ENCODE data around the gene NR3C2. TPM values are rescaled to one million over a fixed set of nuclear protein-coding genes. Genes with fewer than 3 reads are reported as not detected.

NR3C2 gene
- total RNA-seq, 1 experiment from 2014 or later = 1.6 TPM

DNA sequence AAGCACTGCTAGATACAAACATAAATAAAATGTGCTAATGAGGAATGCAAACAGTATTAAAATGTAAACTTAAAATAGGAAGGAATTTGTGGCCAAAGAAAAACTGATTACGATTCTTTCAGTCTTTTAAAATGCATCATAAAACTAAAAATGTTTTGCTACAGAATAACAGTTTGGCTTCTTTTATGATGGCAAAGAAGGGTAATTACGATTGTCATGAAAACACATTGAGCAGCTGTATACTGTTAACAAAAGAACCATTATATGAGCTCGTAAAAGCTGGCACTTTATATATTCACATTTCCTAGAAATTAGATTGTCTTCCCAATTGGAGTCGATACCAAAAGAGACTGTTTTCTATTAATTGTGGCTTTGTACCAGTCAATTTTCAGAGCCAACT, 290.4 kb downstream of the NR3C2 start:
- POLR2A ChIA-PET (ENCODE audit: low non-redundant PET) = no interaction called here

DNA sequence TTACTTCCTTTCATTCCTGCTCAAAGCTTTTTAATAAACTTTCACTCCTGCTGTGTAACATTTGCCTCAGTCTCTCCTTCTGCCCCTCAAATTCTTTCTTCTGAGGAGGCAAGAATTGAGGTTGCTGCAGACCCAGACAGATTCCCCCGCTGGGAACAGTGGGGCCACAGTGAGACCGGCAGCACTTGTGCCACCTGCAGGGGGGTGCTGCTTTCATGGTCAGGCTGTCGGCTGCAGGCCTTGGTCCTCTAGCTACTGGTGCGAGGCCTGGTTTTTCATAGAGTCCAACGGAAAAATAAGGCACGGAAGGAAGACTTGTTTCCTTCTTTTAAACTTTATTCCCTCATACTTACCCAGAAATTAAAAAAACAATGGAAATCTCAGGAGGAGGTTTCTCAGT, 296.7 kb downstream of the NR3C2 start:
- DNase-seq (ENCODE audit: low spot score) = no peak
- ChIA-PET CTCF (no interaction called here), POLR2A (ENCODE audit: low non-redundant PET) (no interaction called here)
- Histone ChIP-seq H3K4me1 (ENCODE audit: insufficient read depth, low read length, poor library complexity, severe bottlenecking) (no peaks in the 10 kb centered on the region), H3K4me3 (ENCODE audit: low read depth, low read length, poor library complexity, severe bottlenecking) (no peak overlapping the region), H3K27ac (ENCODE audit: low read depth, low read length, poor library complexity, severe bottlenecking) (no peak overlapping the region), H3K27me3 (replicated peaks; ENCODE audit: insufficient read depth, low read depth, low read length, poor library complexity) (no peaks in the 10 kb centered on the region), H3K9me3 (ENCODE audit: low read depth, low read length, poor library complexity, severe bottlenecking) (no peaks in the 10 kb centered on the region), H3K36me3 (ENCODE audit: insufficient read depth, low read length, poor library complexity, severe bottlenecking) (no peaks in the 10 kb centered on the region)
- TF ChIP-seq, protein P1, sequence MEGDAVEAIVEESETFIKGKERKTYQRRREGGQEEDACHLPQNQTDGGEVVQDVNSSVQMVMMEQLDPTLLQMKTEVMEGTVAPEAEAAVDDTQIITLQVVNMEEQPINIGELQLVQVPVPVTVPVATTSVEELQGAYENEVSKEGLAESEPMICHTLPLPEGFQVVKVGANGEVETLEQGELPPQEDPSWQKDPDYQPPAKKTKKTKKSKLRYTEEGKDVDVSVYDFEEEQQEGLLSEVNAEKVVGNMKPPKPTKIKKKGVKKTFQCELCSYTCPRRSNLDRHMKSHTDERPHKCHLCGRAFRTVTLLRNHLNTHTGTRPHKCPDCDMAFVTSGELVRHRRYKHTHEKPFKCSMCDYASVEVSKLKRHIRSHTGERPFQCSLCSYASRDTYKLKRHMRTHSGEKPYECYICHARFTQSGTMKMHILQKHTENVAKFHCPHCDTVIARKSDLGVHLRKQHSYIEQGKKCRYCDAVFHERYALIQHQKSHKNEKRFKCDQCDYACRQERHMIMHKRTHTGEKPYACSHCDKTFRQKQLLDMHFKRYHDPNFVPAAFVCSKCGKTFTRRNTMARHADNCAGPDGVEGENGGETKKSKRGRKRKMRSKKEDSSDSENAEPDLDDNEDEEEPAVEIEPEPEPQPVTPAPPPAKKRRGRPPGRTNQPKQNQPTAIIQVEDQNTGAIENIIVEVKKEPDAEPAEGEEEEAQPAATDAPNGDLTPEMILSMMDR (conservative IDR thresholded peaks at IDR 0.05; ENCODE audit: low read depth, low read length) = no peak
- BruUV-seq (replicated peaks) = no TSS peak
- intact Hi-C loops (cut with micrococcal nuclease; ENCODE audit: unreplicated experiment) = no loop called here

More for the DNA sequence above, 290.4 kb downstream of the NR3C2 start:
- H3K4me1 ChIP-seq (ENCODE audit: insufficient read depth, low read length, poor library complexity, severe bottlenecking) = no peaks in the 10 kb centered on the region
- no TSS peak for BruUV-seq (replicated peaks)
- DNase-seq (ENCODE audit: low spot score) = no peak
- CTCF ChIA-PET = no interaction called here
- intact Hi-C loops (cut with micrococcal nuclease; ENCODE audit: unreplicated experiment) = no loop called here
- H3K27me3 ChIP-seq (replicated peaks; ENCODE audit: insufficient read depth, low read depth, low read length, poor library complexity) = no peaks in the 10 kb centered on the region
- H3K27ac ChIP-seq (ENCODE audit: low read depth, low read length, poor library complexity, severe bottlenecking) = no peak overlapping the region
- no peaks in the 10 kb centered on the region for H3K9me3 ChIP-seq (ENCODE audit: low read depth, low read length, poor library complexity, severe bottlenecking)
- H3K4me3 ChIP-seq (ENCODE audit: low read depth, low read length, poor library complexity, severe bottlenecking) = no peak overlapping the region
- no peaks in the 10 kb centered on the region for H3K36me3 ChIP-seq (ENCODE audit: insufficient read depth, low read length, poor library complexity, severe bottlenecking)
- TF ChIP-seq, protein P1 (conservative IDR thresholded peaks at IDR 0.05; ENCODE audit: low read depth, low read length) = no peak
- no peak for TF ChIP-seq EZH2 (IDR thresholded peaks at IDR 0.05; ENCODE audit: borderline replicate concordance, low read depth, low read length, poor library complexity, severe bottlenecking)

DNA sequence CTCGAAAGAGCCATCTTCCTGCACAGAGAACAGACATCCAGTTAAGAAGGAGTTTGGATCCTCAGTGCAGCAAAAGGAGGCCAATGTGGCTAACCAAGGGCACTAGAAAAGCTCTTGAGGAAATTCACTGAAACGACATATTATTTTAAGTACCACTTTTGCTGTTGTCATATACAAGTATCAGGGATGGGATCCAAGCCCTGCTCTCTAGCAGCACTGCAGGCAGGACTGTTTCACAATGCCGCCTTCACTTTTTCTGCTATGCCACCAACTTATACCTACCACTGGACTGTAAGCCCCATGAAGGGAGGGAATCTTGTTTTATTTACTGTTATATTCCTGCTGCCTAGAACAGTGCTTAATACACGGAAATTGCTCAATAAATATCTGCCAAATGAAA, 299.0 kb downstream of the NR3C2 start:
- Histone ChIP-seq H3K27me3 (replicated peaks; ENCODE audit: insufficient read depth, low read depth, low read length, poor library complexity) (no peaks in the 10 kb centered on the region), H3K9me3 (ENCODE audit: low read depth, low read length, poor library complexity, severe bottlenecking) (no peaks in the 10 kb centered on the region), H3K4me1 (ENCODE audit: insufficient read depth, low read length, poor library complexity, severe bottlenecking) (no peaks in the 10 kb centered on the region), H3K36me3 (ENCODE audit: insufficient read depth, low read length, poor library complexity, severe bottlenecking) (no peaks in the 10 kb centered on the region), H3K27ac (ENCODE audit: low read depth, low read length, poor library complexity, severe bottlenecking) (no peak overlapping the region), H3K4me3 (ENCODE audit: low read depth, low read length, poor library complexity, severe bottlenecking) (no peak overlapping the region)
- DNase-seq (ENCODE audit: low spot score) = no peak
- intact Hi-C loops (cut with micrococcal nuclease; ENCODE audit: unreplicated experiment) = no loop called here
- no peak for TF ChIP-seq EZH2 (IDR thresholded peaks at IDR 0.05; ENCODE audit: borderline replicate concordance, low read depth, low read length, poor library complexity, severe bottlenecking)
- TF ChIP-seq, protein P1 (conservative IDR thresholded peaks at IDR 0.05; ENCODE audit: low read depth, low read length) = no peak
- BruUV-seq (replicated peaks) = no TSS peak
- ChIA-PET CTCF (no interaction called here), POLR2A (ENCODE audit: low non-redundant PET) (no interaction called here)

Measured in A673 (cell line).